Lung (tissue), 12 donors: Measurements from ENCODE around the gene SHLD1. TPM values are rescaled to one million over a fixed set of nuclear protein-coding genes. Genes with fewer than 3 reads are reported as not detected.

ENCODE experiments used
- ATAC-seq: fragments of 200-7000 bp; cut with Tn5 transposase; one replicate; pipeline ENCODE4 v1.9.1; 2020; ENCODE audit warnings: moderate number of reproducible peaks; ENCODE audit not compliant: insufficient read depth, low FRiP score
- DNase-seq, 3 donors: peaks; one replicate each; pipeline ENCODE4 v3.0.0-alpha.2; 2013 to 2017
- H3K27ac ChIP-seq, 2 donors: one replicate each; pipeline ENCODE4 v1.5.1; 2013; ENCODE audit warnings: mild to moderate bottlenecking in 2 of 2, moderate library complexity in 2 of 2, control low read depth in 1 of 2, inconsistent platforms in 1 of 2, low read depth in 1 of 2, low read length in 1 of 2
- H3K27me3 ChIP-seq, 3 donors: one replicate each; pipeline ENCODE4 v1.5.1; 2013; ENCODE audit warnings: low read length in 2 of 3; ENCODE audit not compliant: control insufficient read depth in 3 of 3, insufficient read depth in 3 of 3
- H3K36me3 ChIP-seq, 4 donors: one replicate each; pipeline ENCODE4 v1.5.1; 2013; ENCODE audit warnings: low read length in 4 of 4, mild to moderate bottlenecking in 1 of 4, moderate library complexity in 1 of 4; ENCODE audit not compliant: control insufficient read depth in 4 of 4, insufficient read depth in 4 of 4
- H3K4me1 ChIP-seq, 5 donors: one replicate each; pipeline ENCODE4 v1.5.1; 2013; ENCODE audit warnings: low read length in 5 of 5, mild to moderate bottlenecking in 2 of 5, moderate library complexity in 1 of 5; ENCODE audit not compliant: control insufficient read depth in 5 of 5, insufficient read depth in 5 of 5
- H3K4me3 ChIP-seq: one replicate; pipeline ENCODE4 v1.5.1; 2013; ENCODE audit warnings: mild to moderate bottlenecking, control low read depth, moderate library complexity
- H3K9ac ChIP-seq, 2 donors: one replicate each; pipeline ENCODE4 v1.5.1; 2013; ENCODE audit warnings: low read length in 2 of 2, control low read depth in 1 of 2; ENCODE audit not compliant: insufficient read depth in 1 of 2
- H3K9me3 ChIP-seq, 4 donors: one replicate each; pipeline ENCODE4 v1.5.1; 2013; ENCODE audit warnings: low read length in 3 of 4, mild to moderate bottlenecking in 1 of 4, moderate library complexity in 1 of 4; ENCODE audit not compliant: control insufficient read depth in 4 of 4, insufficient read depth in 3 of 4
- whole genome bisulfite sequencing, 2 donors: extraction: QIAGEN DNeasy Blood & Tissue Kit; methylation state at CpG; one replicate each; pipeline ENCODE4 v1.1.7; 2013; 5-methylcytosine and 5-hydroxymethylcytosine counted together
- polyA plus RNA-seq, 2 donors: library from polyadenylated mRNA; stranded (reverse); fragments of 200-250 nt; gene quantifications; one replicate each; pipeline ENCODE4 v1.2.1, GENCODE V29; 2013
- total RNA-seq, 2 donors: library from RNA; depleted of rRNA in 1 of 2; stranded (reverse); fragments of >200 nt in 1 of 2; gene quantifications; one replicate each; pipeline ENCODE4 v1.2.1, GENCODE V29; 2014 to 2021
- TF ChIP-seq, protein P1 (sequence below): IDR thresholded peaks from 2 replicates; pipeline ENCODE4 v1.5.1; 2012; ENCODE audit warnings: mild to moderate bottlenecking; ENCODE audit errors: control extremely low read depth, extremely low read depth
- donor health status: control.
- donor health status: control.
- donor health status: Bipolar disorder and iron deficiency.
- donor health status: healthy.
- donor health status: DM: yes; HTN: yes; CAD: no.

Gene SHLD1
- total and polyA plus RNA-seq, 4 donors = 5.0 to 6.8 (median 6.1) TPM

DNA sequence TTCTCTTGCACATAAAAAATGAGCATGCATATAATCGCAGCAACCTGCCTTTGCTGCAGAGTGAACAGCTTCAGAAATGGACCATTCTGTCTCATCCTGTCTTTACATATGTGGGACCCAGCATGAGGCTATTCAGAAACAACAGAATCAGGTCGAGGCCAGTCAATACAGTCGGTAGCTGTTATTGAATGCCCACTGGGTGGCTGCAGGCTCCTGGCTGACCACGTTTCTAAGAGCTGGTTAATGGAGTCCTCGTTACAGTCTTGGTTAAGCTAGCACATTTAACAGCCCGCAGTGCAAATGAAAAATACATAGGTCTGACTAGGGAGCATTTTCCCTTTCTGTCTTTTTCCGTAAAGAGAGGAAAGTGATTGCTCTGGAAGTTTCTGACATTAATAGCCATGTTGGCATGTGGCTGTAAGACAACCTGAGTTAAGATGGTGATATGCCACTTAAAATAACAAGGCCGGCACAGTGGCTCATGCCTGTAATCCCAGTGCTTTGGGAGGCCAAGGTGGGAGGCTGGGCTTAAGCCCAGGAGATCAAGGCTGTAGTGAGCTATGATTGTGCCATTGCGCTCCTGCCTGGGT lies 75.0 kb downstream of the SHLD1 start:
- Histone ChIP-seq H3K9me3 (no peaks in the 10 kb centered on the region), H3K27me3 (no peaks in the 10 kb centered on the region), H3K4me1 (peaks cover 0 to 6% (median 0%) of the 10 kb centered on the region in 5 donors), H3K4me3 (no peak overlapping the region), H3K9ac (no peak overlapping the region), H3K27ac (no peak overlapping the region), H3K36me3 (no peaks in the 10 kb centered on the region)
- DNase-seq (no peak), ATAC-seq (no peak)
- TF ChIP-seq, protein P1, sequence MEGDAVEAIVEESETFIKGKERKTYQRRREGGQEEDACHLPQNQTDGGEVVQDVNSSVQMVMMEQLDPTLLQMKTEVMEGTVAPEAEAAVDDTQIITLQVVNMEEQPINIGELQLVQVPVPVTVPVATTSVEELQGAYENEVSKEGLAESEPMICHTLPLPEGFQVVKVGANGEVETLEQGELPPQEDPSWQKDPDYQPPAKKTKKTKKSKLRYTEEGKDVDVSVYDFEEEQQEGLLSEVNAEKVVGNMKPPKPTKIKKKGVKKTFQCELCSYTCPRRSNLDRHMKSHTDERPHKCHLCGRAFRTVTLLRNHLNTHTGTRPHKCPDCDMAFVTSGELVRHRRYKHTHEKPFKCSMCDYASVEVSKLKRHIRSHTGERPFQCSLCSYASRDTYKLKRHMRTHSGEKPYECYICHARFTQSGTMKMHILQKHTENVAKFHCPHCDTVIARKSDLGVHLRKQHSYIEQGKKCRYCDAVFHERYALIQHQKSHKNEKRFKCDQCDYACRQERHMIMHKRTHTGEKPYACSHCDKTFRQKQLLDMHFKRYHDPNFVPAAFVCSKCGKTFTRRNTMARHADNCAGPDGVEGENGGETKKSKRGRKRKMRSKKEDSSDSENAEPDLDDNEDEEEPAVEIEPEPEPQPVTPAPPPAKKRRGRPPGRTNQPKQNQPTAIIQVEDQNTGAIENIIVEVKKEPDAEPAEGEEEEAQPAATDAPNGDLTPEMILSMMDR = no peak
- WGBS, 2 donors = 77 to 83% methylated on average over 9 of the region's 9 CpGs

DNA sequence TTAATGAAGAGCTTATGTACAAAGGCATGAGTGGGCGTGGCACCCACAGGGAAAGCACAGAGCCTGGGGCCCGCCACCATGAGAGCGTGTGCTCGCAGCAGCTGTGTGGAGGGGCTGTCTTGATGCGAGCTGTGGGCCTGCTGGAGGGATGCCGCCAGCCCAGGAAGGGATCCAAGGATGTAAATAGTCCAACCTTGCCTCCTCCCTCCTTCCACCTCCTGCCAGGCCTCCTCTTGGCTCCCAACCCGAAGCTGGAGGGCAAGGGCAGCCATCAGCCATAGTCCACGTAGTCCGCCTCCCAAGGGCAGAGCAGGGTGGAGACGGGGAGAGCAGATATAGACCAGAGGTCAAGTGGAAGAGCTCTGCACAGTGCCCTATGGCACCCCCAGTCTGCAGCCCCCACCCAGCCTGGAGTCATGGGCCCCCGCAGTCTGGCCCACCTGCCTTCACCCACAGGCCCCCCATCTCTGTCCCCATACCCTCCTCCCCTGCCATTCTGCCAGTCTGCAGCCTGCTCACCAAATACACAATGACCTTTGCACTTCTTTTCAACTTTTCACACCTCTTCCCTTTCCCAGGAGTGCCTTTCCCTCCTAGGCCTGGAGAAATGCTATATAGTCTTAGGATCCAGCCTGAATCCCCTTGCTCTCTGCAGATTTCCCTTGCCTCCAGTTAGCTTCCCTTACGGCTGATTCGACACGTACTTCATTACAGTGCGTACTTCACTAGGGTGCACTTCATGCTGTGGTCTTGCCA lies 77.1 kb downstream of the SHLD1 start:
- no peaks in the 10 kb centered on the region for H3K9me3 ChIP-seq
- DNase-seq (no peak), ATAC-seq (no peak)
- no peak overlapping the region for H3K4me3 ChIP-seq
- TF ChIP-seq, protein P1 = no peak
- peaks cover 0 to 6% (median 0%) of the 10 kb centered on the region in 5 donors for H3K4me1 ChIP-seq
- H3K27me3 ChIP-seq = no peaks in the 10 kb centered on the region
- H3K36me3 ChIP-seq = no peaks in the 10 kb centered on the region
- H3K9ac ChIP-seq = no peak overlapping the region
- no peak overlapping the region for H3K27ac ChIP-seq
- 87 to 95% methylated on average over 14 to 15 of the region's 15 CpGs for WGBS, 2 donors

DNA sequence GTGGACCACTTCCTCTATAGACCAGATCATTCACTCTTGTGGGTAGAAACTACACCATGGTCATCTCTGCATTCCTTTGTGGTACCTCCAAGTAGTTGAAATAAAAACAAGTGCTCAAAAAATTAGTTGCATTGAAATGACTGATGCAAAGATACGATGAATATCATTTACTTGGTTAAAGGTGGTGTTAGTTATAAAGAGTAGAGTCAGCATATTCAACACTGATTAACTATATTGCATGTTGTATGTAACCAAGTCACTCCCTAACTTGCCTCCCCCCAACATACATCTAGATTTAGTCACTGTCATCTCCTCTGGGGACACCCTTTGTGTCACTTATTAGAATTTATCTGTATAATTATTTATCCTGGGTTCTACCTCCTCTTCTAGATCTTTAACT lies 77.7 kb downstream of the SHLD1 start:
- TF ChIP-seq, protein P1 = no peak
- Histone ChIP-seq H3K27me3 (no peaks in the 10 kb centered on the region), H3K27ac (no peak overlapping the region), H3K4me3 (no peak overlapping the region), H3K4me1 (peaks cover 0 to 4% (median 0%) of the 10 kb centered on the region in 5 donors), H3K36me3 (no peaks in the 10 kb centered on the region), H3K9me3 (no peaks in the 10 kb centered on the region), H3K9ac (no peak overlapping the region)
- ATAC-seq = no peak
- no peak for DNase-seq
- 89 to 98% methylated on average over 1 of the region's 1 CpG for WGBS, 2 donors
